NOMO-1 (cell line): ENCODE results near the gene HAPSTR1.

Experiments used
- DNase-seq, 2 experiments: peaks; one replicate each; lab custom pipeline; 2025; ENCODE audit not compliant: unreplicated experiment in 2 of 2; lab: John Stamatoyannopoulos, UW

Gene HAPSTR1

DNA sequence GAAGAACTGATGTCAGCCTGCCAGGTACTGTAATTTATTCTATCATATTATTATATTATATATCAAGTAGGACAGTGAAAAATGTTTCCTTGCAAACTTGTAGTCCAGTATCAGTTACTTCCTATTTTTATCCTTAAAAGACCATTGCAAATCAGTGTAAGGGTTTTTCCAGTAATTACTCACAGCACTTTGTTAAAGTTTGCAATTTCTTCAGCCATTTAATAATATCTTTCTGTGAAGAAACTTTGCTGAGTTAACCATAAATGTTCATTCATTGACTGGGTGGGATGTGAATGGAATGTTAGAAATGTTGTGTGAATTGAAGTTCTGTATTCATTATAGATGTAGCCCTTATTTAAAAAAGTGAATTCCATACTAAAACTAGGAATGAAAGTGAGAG, 26.7 kb downstream of the HAPSTR1 start:
- no peak for DNase-seq

- DNase-seq: no peak
These were observed 28.4 kb downstream of the HAPSTR1 start for GRCh38 chr16:9119795-9120194.

GRCh38 chr16:9122342-9122741, 30.9 kb downstream of the HAPSTR1 start:
- DNase-seq: no peak

DNA sequence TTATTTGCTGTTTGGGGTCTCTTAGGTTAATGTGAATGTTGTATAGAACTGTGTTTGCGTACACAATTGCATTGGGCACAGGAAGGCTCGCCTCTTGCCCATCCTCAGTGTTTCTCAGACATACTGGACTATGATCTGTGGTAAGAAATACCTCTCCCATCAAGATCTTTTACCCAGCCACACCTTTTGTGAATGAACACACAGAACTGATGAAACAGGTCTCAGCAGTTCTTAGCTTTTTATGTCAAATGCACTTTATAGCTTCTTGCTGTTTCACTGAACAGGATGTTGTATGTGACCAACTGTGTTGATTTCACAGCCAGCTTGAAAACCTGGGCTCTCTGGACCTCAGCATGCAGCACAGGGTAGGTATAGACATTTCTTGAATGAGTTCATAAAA, 31.5 kb downstream of the HAPSTR1 start:
- DNase-seq: no peak

DNA sequence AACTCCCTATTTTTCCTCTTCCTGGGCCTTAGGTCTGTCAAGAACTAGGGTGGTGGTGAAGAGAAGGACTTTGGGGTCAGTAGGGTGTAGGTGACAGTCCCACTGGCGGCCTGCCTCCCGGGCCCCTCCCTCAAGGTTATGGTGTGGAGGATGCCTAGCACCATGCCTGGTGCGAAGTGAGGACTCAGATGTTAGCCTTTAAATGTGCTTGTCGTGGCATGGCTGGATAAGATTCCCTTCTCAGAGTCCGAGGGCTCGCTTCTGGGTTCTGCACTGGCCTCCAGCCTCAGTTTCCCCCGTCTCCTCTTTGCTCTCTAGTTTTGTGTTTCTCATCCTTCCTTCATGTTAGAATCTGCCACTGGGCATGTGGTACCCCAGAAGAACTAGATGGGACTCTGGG, 32.0 kb downstream of the HAPSTR1 start:
- no peak for DNase-seq

DNA sequence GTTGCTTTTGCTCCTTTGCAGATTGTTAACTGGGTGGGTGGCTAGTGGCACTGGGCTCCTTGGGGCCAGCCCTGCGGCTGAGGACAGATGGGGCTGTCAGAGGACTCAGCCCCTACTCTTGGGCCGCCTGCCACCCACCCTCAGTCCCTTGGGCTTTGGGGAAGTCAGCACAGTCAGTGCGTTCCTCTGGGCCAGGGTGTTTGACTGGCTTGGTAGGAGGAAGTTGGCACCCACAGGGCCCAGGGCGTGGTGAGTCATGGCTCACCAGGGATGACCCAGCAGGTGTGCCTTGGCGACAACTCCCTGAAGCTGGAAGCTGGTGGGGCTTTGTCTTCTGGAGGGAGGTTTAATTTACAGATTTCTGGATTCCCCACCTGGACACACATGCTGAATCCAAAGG, 32.4 kb downstream of the HAPSTR1 start:
- DNase-seq: no peak

GRCh38 chr16:9124444-9124843, 33.0 kb downstream of the HAPSTR1 start:
- no peak for DNase-seq

DNA sequence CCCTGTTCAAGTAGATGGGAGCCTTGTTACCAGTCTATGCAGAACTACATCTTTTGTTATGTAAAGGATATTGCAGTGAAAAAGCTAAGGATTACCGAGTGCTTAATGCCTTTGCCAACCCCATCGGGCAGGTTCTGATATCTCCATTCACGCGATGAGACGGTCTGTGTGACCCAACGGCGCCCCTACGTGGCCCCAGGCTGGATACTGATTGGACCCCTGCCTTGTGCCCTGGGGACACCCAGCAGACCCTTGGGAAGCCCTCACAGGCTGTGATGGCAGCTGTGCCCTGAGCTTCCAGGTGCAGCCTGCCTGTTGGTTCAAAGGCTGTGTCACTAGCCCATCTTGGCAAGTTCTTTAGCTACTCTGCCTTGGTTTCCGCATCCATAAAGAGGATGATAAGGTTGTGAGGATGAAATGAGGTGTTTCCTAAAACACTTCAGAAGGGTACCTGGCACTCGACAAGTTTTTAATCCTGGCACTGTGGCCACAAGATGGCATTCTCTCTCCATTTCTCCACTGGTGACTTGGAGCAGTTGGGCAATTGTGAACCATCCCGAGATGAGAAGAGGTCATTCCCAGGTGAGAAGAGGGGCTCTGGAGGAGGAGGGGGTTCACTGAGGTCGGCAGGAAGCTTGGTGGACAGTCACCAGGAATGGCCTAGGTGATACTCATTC, 33.6 kb downstream of the HAPSTR1 start:
- DNase-seq: no peak

DNA sequence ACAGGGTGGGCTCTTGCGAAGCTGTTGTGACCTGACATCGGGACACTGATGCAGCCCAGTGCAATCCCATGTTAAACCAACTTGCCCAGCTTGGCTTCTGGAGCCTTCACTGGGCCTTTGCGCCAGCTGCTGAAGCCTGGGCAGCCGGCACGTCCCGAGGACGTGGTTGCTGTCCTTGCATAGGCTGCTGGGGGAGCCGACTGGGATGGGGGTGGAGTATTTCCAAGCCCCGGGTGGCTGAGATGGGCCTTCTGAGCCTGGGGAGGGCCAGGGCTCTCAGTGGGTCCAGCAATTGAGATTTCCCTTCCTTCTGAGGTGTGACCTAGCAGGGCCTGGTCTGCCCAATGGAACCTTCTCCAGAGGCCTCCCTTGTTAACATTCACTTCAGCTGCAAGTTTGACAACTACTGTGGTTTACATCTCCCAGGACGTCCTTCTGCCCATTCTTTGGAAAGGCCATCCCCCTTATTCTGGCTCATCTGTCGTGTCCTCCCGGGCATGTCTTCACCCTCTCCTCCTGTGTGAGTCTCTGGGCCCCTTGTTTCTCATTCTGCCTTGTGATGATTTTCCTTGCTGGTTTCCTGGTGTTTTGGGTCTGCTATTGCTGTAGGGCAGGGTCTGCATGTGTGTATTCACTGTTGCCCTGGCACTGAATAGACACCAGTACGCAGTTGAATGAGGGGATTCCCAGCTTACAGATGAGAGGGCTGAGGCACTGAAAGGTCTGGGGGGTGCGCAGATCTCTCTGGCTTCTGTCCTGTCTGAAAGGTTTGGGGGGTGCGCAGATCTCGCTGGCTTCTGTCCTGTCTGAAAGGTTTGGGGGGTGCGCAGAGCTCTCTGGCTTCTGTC, 34.4 kb downstream of the HAPSTR1 start:
- no peak for DNase-seq

GRCh38 chr16:9126609-9127008, 35.2 kb downstream of the HAPSTR1 start:
- no peak for DNase-seq

GRCh38 chr16:9128346-9129342, 37.2 kb downstream of the HAPSTR1 start:
- no peak for DNase-seq

DNA sequence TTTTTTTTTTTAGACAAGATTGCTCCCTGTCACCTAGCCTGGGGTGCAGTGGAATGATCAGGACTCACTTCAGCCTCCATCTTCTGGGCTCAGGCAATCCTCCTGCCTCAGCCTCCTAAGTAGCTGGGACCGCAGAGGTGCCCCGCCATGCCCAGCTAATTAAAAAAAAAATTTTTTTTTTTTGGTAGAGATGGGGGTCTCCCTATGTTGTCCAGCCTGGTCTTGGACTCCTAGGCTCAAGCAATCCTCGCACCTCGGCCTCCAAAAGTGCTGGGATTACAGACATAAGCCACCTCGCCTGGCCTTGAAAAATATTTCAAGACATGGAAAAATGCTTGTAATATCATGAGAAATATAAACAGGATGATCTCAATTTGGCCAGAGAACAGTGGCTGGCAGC, 42.9 kb downstream of the HAPSTR1 start:
- DNase-seq: no peak

- peak; percentile 35 to 69 for DNase-seq
These were observed 43.3 kb downstream of the HAPSTR1 start for GRCh38 chr16:9134739-9135138.

GRCh38 chr16:9135797-9136196, 44.4 kb downstream of the HAPSTR1 start:
- no peak for DNase-seq

GRCh38 chr16:9136596-9136995, 45.2 kb downstream of the HAPSTR1 start:
- DNase-seq: no peak

DNA sequence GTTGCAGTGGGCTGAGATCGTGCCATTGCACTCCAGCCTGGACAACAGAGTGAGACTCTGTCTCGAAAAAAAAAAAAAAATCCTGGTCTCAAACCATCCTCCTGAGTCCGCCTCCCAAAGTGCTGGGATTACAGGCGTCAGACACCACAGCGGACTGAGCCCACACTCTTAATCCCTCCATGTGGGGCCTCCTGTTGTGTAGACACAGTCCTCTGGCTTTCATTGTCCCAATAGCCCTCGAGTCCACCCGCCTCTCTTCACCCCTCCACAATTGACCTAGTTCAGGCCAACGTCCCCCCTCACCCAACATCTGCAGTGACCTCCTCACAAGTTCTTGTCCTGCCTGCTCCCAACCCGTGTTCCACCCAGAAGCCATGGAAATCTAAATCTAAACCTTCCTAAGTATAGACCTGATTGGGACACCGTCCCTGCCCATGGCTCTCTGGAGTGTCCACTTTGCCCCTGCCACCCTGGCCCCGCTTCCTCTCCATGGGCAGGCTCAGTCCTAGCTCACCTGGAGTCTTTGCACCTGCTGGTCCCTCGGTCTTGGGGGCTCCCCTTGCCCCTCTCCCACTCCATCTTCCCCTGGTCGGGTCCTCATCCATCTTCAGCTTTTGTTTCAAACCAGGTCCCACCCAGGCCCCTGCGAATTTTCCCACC, 46.7 kb downstream of the HAPSTR1 start:
- no peak for DNase-seq

GRCh38 chr16:9138731-9139501, 47.5 kb downstream of the HAPSTR1 start:
- DNase-seq: peak; percentile 39 to 56

DNA sequence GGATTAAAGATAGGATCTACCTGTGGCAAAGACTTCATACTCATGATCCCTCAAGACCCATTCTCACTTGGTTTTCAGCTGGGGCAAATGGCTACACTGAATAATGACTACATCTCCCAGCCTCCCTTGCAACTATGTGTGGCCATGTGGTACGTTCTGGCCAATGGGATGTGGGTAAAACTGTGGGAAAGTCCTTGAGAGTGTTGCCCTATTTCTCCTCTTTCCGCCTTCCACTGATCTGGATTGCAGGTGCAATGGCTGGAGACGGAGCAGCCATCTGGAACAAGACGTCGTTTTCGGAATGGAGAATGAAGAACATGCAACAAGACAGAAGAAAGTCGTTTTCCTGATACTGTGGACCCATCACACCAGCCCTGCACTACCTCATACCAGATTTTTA, 48.5 kb downstream of the HAPSTR1 start:
- no peak for DNase-seq
